HT1080 (cell line): Measurements from ENCODE around the gene MADD. TPM values are rescaled to one million over a fixed set of nuclear protein-coding genes. Genes with fewer than 3 reads are reported as not detected.
A peak's percentile ranks its signal among the peaks of the same experiment; 100 is the strongest.

Source experiments
- DNase-seq: peaks from one replicate; pipeline ENCODE4 v3.0.0-alpha.2; 2015; ENCODE audit warnings: low read depth
- total RNA-seq: library from RNA; depleted of rRNA; stranded (reverse); fragments of >200 nt; shearing (Covaris generic); gene quantifications from 2 replicates; pipeline ENCODE4 v1.2.3, GENCODE V29; 2014

The MADD gene
- total RNA-seq, 1 experiment from 2014 or later = 19.2 TPM

DNA sequence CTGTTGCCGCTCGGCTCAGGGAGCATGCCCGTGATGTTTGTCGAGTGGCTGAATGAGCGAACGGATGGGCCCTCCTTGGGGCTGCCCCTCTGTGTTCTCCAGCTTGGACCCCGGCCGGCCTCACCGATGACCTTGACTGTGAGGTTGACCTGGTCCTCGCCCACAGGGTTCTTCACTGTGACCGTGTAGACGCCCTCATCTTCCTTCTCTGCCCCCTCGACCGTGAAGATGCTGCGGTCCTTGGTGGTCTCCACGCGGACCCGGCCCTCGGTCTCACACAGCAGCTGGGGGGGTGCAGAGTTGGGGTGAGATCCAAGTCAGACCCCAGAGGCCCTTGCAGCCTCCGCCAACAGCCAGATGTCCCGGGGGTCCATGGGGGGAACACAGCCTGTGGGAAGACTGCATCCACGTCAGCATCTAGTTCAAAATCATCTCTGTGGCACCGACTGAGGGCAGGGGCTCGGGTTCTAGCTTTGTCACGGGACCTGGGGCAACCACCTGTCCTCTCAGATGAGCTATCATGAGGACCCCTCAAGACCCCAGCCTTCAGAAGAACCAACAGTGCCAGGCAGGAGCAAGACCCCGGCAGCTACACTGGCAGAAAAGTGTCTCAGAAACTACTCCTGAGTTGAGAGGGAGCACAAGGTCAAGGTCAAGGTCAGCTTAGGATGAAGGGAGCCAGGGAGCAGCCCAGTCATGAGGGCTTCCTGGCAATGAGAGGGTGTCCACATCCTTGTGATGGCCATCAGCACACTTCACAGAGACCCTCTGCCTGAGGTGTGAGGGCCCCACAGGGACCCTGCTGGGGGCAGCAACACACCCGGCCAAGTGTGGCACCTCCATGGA lies 68.7 kb downstream of the MADD start:
- DNase-seq = no peak

DNA sequence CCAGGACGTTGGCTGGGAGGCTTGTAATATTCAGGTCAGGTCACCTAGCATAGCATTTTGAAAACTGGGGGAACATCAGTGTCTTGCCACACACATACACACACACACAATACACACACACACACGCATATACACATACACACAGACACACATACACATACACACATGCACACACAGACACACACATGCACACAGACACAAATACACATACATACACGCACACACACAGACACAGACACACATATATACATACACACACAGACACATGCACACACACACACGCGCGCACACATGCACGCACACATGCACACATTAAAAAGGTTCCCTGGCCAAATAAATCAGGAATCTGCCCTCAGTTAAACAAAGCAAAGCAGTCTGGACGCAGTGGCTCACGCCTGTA lies 70.1 kb downstream of the MADD start:
- DNase-seq = no peak

DNA sequence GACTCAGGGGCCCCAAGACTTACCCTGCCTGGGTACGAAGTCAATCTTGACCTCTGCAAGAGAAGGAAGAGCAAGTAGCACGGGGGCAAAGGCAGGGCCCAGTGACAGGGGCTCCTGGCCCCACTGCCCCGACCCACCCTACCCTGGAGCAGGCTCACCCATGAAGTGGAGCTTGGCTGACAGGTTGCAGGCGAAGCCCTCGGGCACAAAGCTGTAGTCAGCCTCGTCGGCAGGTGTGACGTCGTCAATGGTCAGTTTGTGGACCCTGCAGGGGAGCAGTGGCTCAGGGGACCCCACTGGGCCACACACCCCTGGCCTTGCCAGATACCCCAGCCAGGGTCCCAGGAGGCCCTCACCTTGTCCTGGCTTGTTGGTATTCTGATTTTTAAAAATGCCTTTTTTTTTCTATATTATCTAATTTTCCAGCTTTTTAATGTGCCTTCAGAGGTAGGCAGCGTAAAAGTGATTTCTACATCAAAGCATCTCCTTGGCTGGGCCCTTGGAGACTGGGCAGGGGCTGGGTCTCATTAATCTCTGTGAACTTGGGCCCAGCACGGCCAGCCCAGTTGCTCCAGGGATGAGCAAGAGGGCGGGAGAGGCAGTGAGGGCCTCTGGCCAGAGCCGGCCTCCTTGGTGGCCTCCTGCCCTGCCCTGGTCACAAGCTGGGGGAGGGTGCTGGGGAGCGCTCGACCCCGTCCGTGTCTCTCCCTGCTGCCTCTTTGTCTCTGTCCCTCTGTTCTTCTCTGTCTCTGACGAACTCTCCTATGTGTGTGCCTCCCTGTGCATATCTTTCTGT lies 71.2 kb downstream of the MADD start:
- DNase-seq = no peak

DNA sequence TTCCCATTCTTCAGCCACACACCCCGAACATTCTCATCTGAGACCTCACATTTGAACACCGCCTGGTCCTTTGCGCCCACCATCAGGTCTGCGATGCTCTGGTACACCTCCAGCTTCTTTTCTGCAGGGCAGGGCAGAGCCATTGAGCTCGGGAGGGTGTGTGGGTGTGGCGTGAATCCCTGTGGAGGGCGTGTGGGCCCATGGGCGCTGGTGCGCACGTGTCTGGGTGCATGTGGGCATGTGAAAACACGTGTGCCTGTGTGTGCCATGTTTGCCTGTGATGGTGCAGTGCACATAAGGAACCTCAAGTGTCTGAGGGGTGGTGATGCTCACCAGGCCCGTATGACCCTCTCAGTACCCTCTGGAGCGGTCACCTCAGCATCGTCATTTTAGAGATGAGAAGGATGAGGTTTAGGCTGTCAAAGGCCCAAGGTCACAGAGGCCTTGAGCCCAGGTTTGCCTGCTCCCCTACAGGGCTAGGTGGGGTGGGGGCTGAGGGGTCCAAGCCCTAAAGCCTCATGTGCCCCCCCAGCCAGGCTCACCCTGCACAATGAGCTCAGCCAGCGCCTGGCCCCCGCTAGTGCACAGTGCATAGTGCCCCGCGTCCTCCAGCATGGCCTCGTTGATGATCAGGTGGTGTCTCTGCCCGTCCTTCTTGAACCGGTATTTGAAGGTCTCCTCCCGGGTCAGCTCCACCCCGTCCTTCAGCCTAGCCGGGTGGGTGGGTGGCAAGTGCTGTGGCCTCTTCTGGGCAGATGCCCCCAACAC lies 72.3 kb downstream of the MADD start:
- DNase-seq = no peak

DNA sequence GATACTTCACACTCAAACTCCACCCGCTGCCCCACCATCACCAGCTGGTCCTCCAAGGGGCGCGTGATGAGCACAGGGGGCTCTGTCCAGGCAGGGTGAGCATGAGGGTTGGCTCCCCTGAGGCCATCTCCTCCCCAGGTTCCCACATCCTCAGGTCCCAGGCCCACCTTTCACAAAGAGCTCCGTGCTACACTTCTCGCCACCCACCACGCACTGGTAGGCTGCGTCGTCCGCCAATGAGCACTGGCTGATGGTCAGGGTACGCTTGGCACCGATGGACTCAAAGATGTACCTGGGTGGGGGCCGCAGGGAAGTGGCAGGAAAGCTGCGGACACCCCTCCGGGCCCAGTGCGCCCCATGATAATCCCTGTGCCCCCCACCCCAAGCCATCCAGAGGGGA lies 72.9 kb downstream of the MADD start:
- DNase-seq = no peak

DNA sequence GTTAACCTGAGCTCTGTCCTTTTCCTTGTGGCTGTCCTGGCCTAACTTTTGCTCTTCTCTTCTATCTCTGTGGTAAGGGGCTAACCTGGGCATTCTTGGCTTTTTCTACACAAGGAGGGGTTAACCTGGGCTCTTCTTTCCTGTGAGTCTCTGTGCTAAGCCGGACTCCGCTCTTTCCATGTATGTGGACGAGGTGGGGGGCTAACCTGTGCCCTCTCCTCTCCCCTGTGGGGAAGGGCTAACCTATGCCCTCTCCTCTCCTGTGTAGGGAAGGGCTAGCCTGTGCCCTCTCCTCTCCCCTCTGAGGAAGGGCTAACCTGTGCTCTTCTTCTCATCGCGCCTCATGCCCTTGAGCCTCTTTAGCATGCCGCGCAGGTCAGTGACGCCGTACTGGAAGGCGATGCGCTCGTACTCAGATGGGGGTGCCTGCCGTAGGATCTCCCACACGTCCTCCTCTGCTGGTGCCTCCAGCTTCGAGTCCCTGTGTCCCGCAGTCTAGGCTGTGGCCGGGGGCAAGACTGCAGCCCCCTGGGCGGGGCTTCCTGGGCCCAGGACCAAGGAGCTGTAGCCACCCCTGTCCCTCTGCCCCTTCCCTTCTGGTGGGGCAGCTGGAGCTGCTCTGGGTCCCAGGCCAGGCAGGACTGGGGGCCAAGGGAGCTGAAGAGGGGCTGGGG lies 76.1 kb downstream of the MADD start:
- no peak for DNase-seq

DNA sequence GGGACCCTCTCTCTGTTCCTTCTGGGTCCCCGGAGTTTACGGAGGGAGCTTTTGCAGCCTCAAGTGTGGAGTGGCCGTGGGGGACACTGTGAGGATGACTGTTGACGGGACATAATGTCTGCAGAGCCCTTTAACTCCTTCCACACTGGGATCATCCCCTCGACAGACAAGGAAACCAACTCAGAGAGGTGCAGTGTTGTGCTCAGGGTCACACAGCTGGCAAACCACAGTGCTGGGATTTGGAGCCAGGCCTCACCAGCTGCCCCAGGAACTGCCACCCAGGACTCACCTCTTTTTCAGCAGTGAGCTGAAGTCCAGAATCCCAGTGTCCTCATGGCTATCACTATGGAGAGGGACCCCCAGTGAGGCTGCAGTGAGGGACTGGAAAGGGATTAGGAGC lies 77.2 kb downstream of the MADD start:
- DNase-seq = no peak

DNA sequence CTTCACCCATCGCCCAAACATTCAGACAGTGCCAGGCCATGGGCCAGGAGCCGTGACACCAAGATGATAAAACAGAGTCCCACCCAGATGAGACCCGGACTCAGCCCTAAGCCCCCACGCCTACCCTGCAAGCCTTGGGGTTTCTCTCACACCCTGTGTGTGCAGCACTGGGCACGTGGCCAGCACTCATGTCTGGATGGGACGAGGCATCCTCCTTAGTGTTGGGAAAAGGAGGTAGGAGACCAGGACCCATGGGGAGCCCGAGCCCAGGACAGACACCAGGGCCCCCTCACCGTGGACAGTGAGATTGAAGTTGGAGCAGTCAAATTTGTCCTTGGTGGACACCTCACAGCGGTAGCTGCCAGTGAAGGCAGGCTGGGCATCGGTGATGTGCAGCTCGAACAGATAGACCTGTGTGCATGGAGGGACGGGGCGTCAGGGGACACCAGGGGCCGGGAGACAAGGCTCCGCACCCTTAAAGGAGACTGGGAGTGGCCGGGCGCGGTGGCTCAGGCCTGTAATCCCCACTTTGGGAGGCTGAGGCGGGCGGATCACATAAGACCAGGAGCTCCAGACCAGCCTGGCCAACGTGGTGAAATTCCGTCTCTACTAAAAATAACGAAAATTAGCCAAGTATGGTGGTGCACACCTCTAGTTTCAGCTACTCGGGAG lies 78.3 kb downstream of the MADD start:
- no peak for DNase-seq

DNA sequence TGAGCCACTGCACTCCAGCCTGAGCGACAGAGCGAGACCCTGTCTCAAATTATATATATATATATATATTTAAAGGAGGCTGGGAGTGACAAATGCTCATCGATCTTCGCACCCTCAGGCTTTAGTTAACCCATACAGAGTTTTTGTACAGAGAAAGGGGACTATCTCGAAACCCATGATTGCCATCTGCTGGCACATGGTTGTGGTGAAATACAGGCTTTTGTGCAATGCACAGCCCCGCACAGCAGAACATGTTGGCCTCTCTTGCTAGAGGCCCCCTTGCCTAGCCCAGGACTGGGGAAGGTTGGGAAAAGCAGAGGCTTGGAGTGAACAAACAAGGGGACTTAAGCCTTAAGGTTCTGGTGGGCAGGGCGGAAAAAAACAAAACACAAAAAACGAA lies 78.9 kb downstream of the MADD start:
- DNase-seq = peak; percentile 51

DNA sequence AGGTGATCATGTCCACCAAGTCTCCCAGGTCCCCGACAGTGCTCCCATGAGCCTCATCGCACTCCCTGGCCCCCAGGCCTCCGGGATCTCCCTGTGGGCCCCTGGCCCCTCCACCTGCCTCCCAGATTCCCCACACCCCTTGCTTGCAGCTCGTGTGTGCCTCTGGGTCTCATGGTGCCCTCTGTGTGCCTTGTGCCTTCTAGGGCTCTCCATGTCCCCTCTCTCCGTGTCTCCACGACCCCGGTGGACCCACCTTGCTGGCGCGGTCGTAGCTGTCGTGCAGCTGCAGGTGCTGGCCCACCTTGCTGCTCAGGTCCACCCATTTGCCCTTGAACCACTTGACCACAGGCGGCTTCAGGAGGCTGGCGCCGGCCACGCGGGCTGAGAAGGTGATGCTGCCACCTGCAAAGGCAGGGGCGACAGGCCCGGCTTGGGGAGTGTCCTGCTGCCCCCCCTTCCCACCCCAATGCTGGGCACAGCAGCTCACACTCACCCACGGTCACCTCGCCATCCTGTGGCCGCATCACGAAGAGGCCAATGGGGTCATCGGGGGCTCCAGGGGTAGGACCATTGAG lies 79.7 kb downstream of the MADD start:
- DNase-seq = no peak

DNA sequence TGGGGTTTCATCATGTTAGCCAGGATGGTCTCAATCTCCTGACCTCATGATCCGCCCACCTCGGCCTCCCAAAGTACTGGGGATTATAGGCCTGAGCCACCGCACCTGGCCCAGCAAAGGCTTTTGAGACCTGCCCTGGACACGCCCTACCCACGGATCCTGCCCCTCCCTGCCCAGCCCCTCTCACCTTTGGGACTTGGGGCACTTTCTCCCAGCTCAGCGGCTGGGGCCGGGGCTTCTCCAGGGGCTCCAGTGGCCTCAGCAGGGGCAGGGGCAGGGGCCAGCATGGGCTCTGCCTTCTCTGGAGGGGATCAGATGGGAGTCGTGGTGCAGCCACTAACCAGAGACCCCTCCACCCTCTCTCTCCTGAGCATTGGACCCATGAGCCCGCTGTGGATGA lies 80.4 kb downstream of the MADD start:
- no peak for DNase-seq

DNA sequence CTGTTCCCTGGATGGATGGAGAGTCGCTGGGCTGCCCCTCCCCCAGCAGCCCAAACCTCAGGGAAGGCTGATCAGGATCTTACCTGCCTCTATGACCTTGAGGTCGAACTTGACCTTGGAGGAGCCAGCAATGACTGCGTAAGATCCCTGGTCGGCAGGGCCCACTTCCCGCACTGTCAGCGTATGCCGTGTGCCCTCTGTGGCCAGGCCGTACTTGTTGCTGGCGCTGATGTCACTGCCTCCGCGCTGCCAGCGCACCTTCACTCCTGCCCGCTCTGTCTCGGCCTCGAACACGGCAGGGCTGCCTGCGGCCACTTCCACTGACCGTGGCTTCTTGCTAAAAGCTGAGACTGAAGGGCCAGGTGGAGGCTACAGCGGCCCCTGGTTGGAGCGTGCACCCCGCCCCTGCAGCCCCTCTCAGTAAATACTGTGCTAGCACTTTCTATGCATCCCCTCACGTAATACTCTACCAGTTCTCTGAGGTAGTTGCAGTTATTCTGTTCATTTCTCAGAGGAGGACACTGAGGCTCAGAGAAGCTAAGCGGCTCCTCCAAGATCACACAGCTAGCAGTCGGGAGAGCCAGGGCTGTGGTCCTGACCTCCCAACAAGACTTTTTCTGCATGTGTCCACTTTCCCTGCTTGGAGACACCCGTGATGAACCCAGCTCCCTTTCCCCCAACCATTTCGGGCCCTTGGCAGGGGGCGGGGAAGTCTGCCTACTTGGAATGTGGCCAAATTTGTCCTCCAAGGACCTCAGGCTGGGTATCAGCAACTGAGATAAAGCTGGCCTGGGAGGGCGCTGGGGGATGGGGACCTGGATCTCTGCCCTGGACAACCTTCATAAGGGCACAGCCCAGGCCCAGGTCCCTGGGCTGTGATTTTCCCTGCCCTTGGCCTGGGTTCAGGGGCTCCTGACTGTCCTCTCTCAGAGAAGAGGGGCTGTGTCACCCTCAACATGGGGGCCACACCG lies 81.5 kb downstream of the MADD start:
- DNase-seq = no peak

DNA sequence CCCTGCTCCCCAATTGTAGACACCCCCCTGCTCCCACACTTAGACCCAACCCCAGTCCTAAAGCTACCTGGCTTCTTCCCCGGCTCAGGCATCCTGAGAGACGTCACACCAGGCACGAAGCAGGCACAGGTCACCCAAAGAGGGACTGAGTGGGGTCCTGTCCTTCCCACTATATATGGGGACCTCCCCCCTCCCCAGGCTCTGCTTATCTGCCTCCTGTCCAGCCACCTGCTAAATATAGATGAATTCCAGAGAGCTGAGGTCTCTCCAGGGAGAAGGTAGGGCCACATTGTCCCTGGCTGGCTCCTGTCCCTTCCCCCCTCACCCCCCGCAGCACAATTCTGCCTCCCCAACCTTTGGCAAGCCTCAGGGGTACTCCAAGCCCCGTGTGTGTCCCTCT lies 82.6 kb downstream of the MADD start, which contains the start of gene MYBPC3:
TSS of gene MYBPC3 (minus strand) at position 147 of the 400 bp plus-strand sequence. CDS start at position 92, 55 bp downstream.
- DNase-seq = no peak

DNA sequence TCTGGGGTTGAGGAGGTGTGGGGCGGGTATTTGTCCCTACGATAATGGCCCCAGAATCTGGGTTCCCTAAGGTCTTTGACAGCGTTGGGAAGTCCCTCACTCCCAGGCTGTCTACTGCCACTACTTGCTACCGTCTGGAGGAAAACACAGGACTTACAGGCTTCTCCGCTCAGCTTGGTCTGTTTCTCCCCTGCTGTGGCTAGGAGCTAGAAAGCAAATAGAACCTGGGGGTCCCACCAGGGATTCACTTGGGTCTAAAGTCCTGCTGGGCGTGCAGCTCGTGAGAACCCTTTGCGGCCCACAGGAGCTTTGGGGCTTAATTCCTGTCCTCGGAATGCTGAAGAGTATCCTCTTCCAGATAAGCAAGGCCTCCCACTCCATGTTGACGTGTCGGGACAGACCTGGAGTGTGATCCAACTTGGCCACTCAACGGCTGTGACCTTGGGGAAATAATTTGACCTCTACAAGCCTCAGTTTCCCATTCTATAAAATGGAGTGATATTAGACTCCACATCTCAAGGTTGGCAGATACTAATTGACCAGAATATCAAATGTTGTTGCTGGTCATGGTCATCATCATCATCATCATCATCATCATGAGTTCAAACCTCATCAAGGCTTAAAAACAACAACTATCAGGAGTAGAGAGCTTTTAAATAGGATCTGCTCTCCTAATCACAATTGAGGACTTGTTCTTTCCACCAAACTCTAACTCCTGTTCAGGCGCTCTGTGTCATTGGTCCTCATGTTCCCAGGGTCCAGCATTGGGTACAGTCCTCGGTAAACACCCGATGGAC lies 84.2 kb downstream of the MADD start:
- no peak for DNase-seq

DNA sequence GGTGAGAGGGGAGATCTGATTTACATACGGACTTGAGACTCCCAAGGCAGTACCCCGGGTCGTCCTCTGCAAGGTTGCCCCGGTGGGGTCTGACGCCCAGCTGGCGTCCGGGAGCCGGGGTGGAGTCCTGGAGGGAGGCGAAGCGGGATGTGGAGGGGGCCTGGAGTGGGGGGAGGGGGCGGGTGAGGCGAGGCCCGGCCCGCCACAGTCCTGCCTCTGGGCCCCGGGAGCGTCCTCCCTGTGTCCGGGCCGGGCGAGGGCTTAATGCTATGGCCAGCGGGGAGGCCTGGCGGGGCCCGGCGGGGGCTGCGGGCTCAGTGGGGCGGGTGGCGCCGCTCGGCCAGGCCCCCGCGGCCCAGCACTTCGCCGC lies 85.0 kb downstream of the MADD start:
- no peak for DNase-seq

DNA sequence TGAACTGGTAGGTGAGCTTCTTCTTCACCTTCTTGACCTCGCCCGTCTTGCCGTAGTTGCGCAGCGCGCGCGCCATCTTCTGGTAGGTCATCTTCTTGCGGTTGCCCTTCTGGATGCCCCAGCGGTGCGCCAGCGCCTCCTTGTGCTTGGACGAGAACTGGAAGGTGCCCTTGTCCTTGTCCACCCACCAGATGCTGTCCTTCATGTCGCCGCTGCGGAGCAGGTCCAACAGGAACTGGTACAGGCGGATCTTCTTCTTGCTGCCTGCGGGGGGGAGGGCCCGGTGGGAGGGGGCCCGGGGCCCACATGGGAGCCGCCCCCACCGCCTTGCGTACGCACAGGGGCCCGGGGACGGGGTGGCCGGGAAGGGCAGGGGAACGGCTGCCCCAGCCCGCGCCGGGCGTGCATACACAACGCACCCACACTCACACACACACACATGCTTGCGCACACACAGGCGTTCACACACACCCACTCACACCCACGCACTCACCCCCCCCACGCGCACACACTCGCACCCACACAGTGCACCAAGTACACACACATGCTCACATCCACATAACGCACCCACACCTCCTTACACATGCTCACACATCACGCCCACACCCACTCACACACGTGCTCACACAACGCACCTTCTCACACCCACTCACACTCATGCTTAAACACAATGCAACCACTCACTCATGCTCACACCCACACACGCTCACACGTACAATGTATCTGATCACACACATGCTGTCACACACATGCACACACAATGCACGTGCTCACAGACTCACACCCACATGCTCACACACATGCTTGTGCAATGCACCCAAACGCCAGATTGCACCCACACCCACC lies 85.6 kb downstream of the MADD start:
- peak; percentile 88 for DNase-seq
